DMS 273 (cell line): ENCODE measurements around the gene GRPEL2.
"Not testable (repeated sequence)": the region's sequence is repeated elsewhere in the genome, so short reads cannot be mapped to it uniquely, and the experiment has no call there.

Source experiments
- DNase-seq: peaks from one replicate; lab custom pipeline; 2025; ENCODE audit not compliant: unreplicated experiment; lab: John Stamatoyannopoulos, UW

The GRPEL2 gene

GRCh38 chr5:149392718-149393117 lies 47.4 kb downstream of the GRPEL2 start:
- DNase-seq, result no peak

- DNase-seq, result not testable (repeated sequence)
These were observed 49.7 kb downstream of the GRPEL2 start for GRCh38 chr5:149394996-149395395.

DNA sequence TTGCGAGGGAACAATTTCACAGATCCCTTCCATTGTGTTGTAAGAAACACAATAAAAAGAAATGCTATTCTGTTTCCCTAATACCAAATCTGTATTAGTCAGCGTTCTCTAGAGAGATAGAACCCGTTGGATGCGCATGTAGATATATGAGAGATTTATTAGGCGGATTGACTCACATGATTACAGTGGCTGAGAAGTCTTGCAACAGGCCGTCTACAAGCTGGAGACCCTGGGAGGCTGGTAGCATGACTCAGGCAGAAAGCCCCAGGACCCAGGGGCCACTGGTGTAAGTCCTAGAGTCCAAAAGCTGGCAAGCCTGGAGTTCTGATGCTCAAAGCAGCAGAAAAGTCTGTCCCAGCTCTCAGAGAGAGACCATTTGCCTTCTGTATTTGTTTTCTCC lies 52.2 kb downstream of the GRPEL2 start:
- no peak for DNase-seq

DNA sequence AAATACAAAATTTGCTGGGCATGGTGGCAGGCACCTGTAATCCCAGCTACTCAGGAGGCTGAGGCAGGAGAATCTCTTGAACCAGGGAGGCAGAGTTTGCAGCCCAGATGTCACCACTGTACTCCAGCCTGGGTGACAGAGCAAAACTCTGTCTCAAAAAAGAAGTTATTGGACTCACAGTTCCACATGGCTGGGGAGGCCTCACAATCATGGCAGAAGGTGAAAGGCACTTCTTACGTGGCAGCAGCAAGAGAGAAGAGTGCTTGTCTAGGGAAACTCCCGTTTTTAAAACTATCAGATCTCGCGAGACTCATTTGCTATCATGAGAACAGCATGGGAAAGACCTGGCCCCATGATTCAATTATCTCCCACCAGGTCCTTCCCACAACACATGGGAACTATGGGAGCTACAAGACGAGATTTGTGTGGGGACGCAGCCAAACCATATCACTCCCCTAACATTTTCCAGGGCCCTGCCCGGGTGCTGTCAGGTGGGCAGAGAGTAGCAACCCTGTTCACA lies 53.5 kb downstream of the GRPEL2 start:
- DNase-seq, result not testable (repeated sequence)

DNA sequence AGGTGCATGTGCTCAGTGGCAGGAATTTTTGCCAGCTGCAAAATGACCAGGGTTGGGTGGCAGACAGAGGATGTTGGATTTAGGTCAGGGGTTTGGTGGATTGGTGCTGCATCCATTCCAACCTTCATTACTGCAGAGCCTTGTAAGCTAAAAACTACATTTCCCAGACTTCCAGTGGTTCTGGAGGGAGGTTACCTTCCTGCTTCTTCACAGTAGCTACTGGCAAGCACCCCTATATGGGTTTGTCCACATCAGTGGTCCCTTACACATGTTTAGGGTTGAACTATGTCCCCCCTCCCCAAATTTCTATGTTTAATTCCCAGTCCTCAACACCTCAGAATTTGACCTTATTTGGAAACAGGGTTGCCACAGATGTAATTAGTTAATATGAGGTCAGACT lies 54.5 kb downstream of the GRPEL2 start:
- DNase-seq, result no peak

DNA sequence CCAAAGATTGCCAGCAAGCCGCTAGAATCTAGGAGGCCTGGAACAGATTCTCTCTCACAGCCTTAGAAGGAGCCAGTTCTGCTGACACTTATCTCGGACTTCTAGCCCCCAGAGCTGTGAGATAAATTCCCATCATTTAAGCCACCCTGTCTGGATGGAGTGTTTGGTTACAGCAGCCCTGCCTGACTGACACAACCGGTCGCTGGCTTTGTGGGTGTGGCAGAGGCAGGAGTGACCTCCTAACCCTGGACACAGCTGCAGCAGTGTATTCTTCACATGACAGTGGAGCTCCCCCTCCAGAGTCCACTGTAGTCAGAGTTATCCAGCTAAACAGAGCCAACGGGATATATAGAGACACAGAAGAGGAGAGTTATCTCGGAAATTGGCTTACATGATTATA lies 55.0 kb downstream of the GRPEL2 start:
- DNase-seq, result no peak

DNA sequence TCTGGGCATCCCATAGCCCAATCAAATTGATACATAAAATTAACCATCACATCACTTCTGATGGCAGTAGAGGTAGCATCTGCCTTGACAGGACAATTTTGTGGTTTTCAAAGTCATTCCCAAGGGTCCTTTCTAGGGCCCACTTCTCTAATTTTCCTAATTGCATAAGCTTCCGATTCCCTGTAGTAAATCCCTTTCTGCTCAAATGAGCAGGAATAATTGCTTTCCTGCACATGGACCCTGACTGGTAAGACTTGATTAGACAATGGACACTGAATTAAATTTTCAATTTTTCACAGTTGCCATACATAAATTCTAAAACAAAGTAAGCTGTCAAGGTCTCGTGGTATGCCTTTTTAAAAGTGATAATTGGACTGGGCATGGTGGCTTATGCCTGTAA lies 55.8 kb downstream of the GRPEL2 start:
- no peak for DNase-seq

GRCh38 chr5:149402291-149402690 lies 57.0 kb downstream of the GRPEL2 start:
- DNase-seq, result no peak
